Activated gamma-delta T cell (primary cell): ENCODE data around the gene MCL1.
A peak's percentile ranks its signal among the peaks of the same experiment; 100 is the strongest.
"Not testable (repeated sequence)": the region's sequence is repeated elsewhere in the genome, so short reads cannot be mapped to it uniquely, and the experiment has no call there.

ENCODE experiments used
- DNase-seq: peaks from one replicate; lab custom pipeline; 2025; lab: John Stamatoyannopoulos, UW
- total RNA-seq, 2 donors: gene quantifications; one replicate each; lab custom pipeline; 2026; lab: John Stamatoyannopoulos, UW

Gene MCL1
- total RNA-seq: 1,112 to 1,145 reads per million in 2 donors

DNA sequence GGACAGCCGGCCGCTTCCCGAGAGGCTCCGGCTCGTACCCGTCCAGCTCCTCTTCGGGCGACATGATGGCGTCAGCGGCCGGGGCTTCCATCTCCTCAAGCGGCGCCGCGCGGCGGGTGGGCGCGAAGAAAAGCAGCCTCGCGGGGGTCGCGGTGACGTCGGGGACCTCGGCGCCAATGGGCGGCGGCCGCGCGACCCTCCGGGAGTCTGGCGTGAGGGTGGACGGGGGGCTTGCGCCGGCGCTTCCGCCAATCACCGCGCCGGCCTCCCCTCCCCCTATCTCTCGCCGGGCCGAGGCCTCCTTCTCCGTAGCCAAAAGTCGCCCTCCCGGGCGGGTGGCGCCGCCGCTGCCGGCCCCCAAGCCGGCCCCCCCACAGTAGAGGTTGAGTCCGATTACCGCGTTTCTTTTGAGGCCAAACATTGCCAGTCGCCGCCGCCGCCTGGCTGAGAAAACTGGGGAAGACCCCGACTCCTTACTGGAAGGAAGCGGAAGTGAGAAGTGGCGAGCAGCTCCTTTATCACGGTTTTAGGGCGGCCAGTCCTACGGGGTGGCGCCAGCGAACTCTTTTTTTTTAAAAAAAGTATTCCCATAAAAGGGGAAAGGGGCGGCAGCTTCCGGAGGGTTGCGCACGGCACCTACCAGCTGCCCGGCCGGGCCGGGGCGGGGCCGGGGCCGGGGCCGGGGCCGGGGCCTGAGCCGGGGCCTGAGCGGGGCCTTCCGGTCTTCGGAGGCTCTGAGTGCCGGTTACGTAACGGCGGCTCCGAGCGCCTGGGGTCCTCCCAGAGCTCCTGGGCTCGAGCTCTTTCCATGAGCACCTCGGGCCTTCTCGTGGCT is at the start of gene MCL1:
TSS of gene MCL1 (minus strand) at position 501 of the 835 bp plus-strand sequence. CDS start at position 421, 80 bp downstream.
- DNase-seq: peak; percentile 71

DNA sequence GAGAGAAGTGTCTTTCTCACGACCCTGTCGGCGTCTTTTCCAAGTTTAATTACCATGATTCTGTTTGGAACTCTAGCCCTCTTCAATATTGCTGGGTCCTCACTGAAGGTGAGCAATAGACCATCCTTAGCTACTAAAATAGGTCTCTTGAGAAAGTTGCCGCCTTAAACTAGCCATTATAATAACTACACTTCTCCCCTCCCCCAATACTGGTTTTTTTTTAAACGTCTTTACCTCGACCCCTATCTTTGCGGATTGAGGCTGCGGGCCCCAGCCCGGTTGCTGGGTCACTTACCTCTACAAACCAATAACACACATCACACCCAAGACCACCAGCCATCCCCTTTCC is 49.3 kb upstream of the MCL1 start:
- no peak for DNase-seq

DNA sequence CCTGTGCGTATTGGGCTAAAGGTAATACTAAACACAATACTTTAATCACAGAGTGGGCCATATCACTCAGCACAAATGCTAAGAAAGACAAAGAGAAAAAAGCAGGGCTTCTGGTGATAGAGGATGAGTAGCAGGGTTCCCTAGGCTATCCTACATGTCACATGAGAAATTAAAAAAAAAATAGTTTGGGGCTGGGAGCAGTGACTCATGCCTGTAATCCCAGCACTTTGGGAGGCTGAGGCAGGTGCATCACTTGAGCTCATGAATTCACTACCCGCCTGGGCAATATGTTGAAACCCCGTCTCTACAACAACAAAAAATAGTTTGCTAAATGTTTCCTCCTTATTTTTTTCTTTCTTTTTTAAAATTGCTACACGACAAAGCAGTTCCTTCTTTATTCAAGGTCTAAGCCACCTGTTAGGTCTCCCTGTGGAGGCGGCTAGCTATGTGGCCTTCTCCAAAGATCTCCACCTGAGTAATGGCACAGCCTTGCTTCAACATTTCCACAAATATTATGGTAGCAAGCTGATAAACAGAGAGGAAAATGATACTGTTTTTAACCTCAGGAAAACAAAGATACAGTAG is 48.5 kb upstream of the MCL1 start:
- no peak for DNase-seq

DNA sequence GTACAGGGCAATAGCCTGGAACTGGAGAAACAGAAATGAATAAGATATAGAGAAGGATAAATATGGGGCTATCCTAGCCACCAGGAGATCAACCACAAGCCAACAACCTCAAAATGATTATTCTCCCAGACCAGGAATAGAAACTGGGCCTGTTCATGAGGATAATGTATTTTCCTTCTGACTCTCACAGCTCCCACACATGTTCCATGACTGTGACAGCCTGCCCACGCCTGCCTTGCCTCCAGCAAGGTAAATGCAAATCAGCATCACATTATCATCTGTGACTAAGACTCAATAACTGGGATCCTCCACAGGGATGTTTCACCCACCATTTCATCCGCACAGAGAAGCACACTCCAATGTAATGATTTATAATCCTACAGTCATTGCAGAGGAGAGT is 46.7 kb upstream of the MCL1 start:
- no peak for DNase-seq

DNA sequence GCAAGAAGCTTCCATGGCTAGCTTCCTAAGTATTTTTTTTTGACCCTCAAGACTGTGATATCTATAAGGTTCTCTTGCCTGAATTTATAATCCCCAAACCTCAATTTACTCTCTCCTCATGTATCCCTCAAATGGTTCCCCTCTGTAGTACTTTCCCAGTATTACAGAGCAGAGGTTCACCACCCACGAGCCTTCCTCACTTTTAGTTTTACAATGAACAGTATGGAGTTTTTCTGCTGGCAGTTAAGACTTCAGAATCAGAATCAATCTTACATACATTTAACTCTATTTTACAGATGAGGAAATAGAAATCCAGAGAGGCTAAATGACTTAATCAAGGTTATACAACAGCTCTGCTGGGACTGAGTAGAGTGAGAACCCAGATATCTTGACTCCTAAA is 45.1 kb upstream of the MCL1 start:
- DNase-seq: not testable (repeated sequence)

DNA sequence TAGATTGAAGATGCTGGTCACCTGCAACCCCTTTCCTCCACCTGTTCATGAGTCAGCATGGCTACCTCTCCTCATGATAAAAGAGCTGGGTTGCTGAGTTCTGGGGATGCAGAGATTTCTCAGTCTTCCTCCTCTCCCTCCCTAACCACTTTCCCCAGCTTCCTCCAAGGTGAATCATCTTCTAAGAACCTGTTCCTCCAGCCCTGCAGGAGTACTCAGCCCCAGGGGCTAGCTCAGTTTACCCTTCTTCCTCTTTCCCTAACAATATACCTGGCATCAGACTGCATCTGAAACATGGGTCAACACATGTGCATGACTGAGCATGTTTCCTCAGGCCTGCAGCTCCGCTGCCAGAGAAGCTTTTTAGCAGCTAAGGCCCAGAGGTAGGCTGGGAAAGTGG is 44.7 kb upstream of the MCL1 start:
- not testable (repeated sequence) for DNase-seq

DNA sequence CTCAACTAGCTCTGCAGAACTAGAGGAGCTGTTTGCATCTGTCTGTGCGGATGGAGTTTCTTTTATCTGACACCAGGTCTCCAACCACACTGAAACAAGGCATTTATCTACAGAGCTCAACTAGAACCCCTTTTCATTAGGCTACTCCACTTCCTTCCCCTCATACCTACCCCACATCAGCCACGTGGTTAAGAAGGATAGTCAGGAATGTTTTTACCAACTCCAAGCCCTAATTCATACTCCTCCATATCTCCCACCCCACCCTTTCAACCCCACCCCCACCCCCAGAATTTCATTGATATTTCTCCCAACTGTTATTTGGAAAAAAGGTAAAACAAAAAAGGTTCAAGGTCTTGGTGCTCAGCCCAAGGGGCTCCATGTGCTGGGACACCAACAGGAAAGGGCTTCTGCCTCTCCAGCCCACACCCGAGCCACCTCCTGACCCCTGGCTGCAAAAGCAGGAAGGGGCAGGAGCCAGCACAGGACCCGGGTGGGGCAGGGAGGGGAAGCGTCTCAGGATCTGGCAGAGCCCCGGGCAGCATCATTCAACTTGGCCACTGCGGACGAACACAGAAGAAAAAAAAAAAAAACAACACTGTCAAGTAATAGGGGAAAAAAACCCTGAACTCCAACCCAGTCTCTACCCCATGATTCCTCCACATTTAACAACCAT is 43.0 kb upstream of the MCL1 start:
- no peak for DNase-seq

DNA sequence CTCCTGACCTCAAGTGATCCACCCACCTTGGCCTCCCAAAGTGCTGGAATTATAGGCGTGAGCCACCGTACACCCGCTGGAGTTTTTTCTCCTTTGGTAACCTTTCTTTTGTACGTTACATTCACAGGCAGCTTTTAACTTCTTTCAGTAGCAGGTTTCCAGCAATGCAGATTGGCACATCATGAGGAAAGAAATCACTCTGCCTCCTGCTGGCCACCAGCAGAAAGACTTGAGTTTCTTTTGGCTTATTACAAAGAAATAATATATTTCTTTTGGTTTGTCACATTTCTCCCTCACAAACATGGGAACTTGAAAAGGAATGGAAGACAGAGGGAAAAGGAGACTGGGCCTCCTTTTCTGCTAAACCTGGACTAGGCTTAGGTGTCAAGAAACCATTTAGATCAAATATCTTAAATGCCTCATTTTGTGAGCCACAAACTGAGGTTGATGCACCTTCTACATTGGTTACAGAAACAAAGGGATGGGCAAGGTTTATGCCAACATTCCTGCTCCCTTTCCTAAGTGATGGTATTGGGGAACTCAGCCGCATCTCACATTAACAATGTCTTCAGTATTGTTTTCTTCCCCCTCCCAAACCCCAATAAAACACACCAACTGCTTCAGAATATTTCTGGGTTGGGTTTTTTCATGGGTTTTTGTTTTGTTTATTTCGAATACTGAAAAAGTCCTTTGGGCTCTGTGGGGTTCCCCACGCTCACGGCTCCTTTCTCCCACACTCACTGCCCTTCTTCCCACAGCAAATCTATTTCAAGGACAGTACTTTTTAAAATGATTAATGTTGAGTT is 42.3 kb upstream of the MCL1 start:
- DNase-seq: no peak

DNA sequence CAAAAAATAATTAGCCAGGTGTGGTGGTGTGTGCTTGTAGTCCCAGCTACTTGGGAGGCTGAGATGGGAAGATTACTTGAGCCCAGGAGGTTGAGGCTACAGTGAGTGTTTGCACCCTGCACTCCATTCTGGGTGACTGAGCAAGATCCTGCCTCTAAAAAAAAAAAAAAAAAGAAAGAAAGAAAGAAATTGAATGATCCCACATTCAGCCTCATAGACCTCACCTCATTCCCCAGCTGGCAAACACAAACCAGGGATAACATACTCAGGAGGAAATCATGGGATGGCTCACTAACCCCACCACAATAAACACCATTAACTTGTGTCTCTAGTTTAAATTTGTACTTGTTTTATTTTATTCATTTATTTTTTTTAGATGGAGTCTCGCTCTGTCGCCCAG is 41.5 kb upstream of the MCL1 start:
- DNase-seq: no peak

DNA sequence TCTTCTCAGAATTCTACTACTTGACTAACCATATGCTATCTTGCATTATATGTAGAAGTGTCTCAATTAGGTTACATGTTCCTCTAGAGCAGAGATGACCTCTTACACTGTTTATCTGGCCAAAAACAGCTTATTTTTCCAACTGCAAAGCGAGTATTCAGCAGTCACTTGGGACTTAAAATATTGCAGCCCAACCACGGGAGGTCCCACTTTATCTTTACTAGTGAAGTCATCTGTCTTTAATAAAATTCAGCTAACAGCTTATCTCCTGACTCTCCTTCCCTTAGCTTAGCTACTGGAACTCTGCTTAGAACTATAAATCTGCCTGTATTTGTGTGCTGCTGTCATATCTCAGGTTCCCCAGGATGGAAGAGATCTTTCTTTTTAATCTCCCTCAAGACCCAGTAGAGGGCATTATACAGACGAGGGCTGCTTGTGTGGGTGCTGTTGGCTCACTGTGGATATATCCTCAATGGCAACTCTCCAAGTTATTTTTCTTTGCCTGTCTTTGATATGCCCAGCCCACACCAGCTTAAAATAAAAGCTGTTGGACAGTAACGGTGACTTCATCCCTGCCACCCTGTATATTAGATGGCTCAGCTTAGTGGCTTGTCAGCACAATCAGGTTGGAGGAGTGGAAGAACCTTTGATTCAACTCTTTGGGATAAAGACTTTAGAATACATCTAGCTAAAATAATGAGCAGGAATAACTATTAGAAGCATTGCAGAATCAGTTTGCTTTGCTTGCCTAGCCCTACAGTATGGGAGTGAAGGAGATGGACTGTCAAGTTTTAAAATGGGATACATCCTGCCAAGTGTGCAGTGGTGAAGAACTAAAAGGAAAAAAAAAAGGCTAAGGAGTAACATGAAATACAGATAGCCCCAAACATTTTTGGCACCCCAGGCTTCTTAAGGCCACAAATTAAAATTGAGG is 40.4 kb upstream of the MCL1 start:
- no peak for DNase-seq

DNA sequence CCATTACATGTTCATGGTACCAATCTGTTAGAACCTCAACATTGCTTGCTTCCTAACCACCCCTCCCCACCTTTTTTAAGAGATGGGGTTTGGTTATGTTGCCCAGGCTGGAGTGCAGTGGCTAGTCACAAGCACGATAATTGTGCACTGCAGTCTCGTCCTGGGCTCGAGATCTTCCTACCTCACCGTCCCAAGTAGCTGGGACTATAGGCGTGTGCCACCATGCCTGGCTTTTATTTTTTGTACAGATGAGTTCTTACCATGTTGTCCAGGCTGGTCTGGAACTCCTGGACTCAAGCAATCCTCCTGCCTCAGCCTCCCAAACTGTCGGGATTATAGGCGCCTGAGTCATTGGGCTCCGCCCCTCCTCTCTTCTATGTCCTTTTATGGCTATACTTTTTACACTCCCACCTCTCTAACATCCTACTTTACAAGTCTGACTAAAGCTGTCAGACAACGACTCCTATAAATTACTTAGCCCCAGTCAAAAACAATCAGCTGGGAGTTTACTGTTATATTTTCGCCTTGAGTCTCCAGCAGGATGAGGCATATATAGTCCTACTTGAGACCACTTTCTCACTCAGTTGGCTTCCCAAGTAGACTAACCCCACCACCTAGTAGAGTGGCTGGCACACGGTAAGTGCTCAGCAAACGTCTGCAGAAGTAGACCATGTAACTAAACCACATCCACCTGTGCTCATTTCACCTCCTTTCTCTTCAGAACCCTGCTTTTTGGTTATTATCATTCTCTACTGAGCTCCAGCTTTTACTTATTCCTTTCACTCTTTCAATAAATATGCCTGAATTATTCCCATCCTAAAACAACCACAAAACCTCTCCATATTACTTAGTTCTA is 36.2 kb upstream of the MCL1 start:
- DNase-seq: no peak

DNA sequence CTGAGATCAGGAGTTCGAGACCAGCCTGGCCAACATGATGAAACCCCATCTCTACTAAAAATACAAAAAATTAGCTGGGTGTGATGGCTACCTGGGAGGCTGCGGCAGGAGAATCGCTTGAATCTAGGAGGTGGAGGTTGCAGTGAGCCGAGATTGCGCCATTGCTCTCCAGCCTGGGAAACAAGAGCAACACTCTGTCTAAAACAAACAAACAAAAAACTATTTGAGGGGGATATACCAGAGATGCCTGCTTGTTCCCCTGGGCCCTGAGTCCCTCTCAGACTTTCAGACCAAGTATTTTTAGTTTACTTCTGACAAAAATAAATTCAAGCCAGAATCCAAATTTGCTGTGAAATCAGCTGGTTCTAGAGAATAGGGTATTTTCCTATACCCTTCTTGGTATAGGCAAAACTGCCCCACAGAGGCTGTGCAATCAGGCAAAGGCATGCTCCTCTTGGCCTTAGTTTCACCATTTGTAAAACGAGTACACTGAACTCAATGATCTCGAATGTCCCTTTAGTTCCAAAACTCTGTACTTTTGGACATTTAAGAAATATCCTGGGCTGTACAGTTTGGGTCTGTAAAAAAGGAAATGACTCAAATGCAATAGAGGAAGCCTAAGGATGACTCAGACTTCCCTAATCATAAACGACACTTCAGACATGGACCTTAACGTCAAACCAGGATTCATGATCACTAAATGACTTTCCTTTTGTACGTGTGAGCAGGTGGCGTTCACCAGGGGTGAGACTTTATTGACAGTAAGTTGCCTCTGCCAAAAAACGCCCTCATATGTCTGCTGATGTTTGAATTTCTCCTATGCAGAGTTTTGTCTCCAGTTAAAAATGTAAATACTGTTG is 33.9 kb upstream of the MCL1 start:
- no peak for DNase-seq

DNA sequence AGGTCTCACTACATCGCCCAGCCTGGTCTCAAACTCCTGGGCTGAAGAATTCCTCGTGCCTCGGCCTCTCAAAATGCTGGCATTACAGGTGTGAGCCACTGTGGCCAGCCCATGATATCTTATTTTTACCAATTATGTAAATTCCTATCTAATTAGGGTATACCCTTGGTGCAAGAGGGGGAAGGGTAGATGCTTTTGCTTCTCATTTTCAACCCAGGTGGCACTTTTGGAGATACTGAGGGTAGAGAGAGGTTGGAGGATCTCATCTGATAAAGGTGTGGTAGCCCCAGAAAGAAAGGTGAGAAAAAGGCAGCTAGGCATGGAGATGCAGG is 32.6 kb upstream of the MCL1 start:
- no peak for DNase-seq

DNA sequence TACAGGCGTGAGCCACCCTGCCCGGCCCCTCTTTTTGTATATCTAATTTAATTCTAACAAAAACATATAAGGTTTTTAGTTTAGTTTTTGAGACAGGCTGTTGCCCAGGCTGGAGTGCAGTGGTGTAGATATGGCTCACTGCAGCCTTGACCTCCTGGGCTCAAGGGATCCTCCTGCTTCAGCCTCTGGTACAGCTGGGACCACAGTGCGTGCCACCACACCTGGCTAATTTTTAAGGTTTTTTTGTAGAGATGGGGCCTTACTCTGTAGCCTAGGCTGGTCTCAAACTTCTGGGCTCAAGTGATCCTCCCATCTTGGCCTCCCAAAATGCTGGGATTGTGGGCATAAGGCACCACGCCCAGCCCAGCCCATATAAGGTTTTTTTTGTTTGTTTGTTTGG is 31.2 kb upstream of the MCL1 start:
- no peak for DNase-seq

DNA sequence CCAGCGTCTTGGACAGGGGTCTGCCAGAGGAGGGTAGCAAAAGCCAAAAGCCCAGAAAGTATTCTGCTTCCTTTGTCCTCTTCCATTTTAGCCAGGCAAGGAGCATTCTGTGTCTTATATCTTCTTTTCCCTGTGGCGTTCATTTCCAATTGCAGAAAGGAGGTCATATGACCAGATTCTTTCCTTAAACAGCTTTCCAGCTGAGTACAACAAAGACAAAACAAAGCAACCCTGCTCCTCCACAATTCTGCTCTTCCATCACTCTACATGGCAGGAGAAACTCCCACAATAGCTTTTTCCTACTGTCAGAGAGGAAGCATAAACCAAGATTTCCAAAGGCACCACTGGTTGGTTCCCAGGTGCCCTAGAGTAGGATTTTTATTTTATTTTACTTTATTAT is 30.3 kb upstream of the MCL1 start:
- no peak for DNase-seq

DNA sequence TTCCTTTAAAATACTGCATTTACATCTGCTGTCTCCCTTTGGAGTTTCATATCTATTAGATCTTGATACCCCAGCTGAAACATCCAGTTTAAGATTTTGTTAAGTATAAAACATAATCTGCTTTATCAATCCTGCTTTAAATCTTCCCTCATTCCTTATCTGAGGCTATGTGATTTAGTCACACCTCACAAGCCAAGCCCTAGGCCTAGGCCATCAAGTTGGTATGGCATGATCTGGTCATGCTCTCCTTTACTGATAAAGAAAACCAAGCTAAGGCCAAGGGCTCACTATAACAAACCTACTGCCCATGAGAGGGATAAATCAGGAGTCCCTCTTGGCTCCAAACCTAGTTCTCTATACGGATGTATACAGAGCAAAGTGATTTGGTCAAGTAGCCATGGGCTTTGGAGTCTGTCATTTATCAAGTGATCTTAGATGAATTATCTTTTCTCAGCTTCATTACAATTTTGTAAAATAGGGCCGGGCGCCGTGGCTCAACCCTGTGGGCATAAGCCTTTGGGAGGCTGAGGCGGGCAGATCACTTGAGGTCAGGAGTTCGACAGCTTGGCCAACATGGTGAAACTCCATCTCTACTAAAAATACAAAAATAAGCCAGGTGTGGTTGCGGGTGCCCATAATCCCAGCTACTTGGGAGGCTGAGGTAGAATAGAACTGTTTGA is 27.2 kb upstream of the MCL1 start:
- no peak for DNase-seq

DNA sequence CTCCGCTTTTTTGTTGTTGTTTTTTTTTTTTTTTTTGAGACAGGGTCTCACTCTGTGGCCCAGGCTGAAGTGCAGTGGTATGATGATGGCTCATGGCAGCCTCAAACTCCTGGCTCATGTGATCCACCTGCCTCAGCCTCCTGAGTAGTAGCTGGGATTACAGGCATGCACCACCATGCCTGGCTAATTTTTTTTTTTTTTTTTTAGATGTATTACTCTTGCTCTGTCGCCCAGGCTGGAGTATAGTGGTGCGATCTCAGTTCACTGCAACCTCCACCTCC is 26.0 kb upstream of the MCL1 start:
- DNase-seq: not testable (repeated sequence)

DNA sequence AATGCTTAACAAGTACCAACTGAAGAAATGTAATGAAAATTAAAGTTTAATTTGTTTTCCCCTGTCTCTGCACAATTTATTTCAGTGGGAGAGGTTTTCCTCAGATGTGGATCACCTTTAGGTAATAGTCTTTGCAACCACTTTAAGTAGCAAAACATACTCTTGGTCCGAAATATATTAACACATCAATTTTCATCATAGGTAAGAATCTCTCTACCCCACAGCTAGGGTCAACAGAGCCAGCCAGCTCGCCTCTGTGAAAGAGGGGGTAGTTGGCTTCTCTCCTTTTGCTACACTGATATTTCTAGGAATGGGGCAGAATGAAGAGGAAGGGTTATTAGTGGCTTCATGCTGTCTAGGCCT is 24.8 kb upstream of the MCL1 start:
- no peak for DNase-seq

DNA sequence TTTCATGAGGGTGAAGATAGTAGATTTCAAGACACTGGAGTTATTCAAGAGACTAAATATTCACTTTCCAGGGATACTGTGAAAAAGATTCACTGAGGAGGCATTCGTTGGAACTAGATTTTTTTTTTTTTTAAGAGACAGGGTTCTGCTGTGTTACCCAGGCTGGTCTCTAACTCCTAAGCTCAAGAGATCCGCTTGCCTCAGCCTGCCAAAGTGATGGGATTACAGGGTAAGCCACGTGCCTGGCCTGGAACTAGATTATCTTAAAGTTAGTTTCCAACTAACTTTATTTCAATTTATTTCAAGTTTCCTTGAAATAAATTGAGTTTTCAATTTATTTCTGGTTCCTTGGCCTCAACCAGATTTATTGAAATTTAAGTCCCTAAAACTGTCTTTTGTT is 24.3 kb upstream of the MCL1 start:
- DNase-seq: no peak
